Suprapubic skin (tissue), 4 donors: Measurements from ENCODE around the gene KAZN. TPM values are rescaled to one million over a fixed set of nuclear protein-coding genes. Genes with fewer than 3 reads are reported as not detected.
A peak's percentile ranks its signal among the peaks of the same experiment; 100 is the strongest.

Experiments used
- DNase-seq, 2 donors: peaks; one replicate each; pipeline ENCODE4 v3.0.0-alpha.2; 2019; ENCODE audit warnings: low spot score in 2 of 2
- H3K27ac ChIP-seq: fragments of 200-600 bp; sonication (generic); one replicate; pipeline ENCODE4 v1.5.1; 2019
- H3K27me3 ChIP-seq: fragments of 200-600 bp; sonication (generic); one replicate; pipeline ENCODE4 v1.5.1; 2019
- H3K36me3 ChIP-seq: fragments of 200-600 bp; sonication (generic); one replicate; pipeline ENCODE4 v1.5.1; 2019
- H3K4me1 ChIP-seq: fragments of 200-600 bp; sonication (generic); one replicate; pipeline ENCODE4 v1.5.1; 2019
- H3K4me3 ChIP-seq: fragments of 200-600 bp; sonication (generic); one replicate; pipeline ENCODE4 v1.5.1; 2019; ENCODE audit warnings: mild to moderate bottlenecking
- H3K9me3 ChIP-seq: fragments of 200-600 bp; sonication (generic); one replicate; pipeline ENCODE4 v1.5.1; 2019
- CTCF ChIP-seq, 2 donors: fragments of 200-600 bp in 1 of 2; fragments of 450-650 bp in 1 of 2; sonication (generic) in 1 of 2; IDR thresholded peaks; one replicate each; pipeline ENCODE4 v1.5.1; 2016 to 2019; ENCODE audit warnings: antibody characterized with exemption in 2 of 2, mild to moderate bottlenecking in 1 of 2, moderate library complexity in 1 of 2
- EP300 ChIP-seq: sonication (generic); formaldehyde crosslinking; IDR thresholded peaks from one replicate; pipeline ENCODE4 v1.6.1; 2017; ENCODE audit warnings: antibody characterized with exemption
- POLR2A ChIP-seq, 2 donors: fragments of 450-650 bp; IDR thresholded peaks; one replicate each; pipeline ENCODE4 v1.6.1; 2017; ENCODE audit warnings: antibody characterized with exemption in 2 of 2, mild to moderate bottlenecking in 2 of 2, moderate library complexity in 2 of 2
- POLR2AphosphoS5 ChIP-seq, 3 donors: sonication (generic); formaldehyde crosslinking; IDR thresholded peaks; one replicate each; pipeline ENCODE4 v1.6.1; 2017; ENCODE audit warnings: antibody characterized with exemption in 3 of 3
- WGBS: methylation state at CpG from one replicate; pipeline ENCODE4 v1.1.5; 2018; 5-methylcytosine and 5-hydroxymethylcytosine counted together
- total RNA-seq, 4 donors: library from RNA; depleted of rRNA; stranded (reverse); fragments of >200 nt; gene quantifications; one replicate each; pipeline ENCODE4 v1.1.0, GENCODE V29; 2016

The KAZN gene
- total RNA-seq, 4 donors from 2014 or later = 29.2 to 37.5 (median 31.7) TPM

- no peaks in the 10 kb centered on the region for H3K27me3 ChIP-seq
- 55% methylated on average over 16 of the region's 16 CpGs for WGBS
- DNase-seq = peak; percentile 93
- TF ChIP-seq POLR2AphosphoS5 (IDR thresholded peaks at IDR 0.05) = no peak
- TF ChIP-seq EP300 = no peak
- TF ChIP-seq CTCF (IDR thresholded peaks at IDR 0.05) = no peak
- TF ChIP-seq POLR2A (IDR thresholded peaks at IDR 0.05) = no peak
- peak overlapping the region; percentile 75 for H3K27ac ChIP-seq
- no peaks in the 10 kb centered on the region for H3K9me3 ChIP-seq
- H3K4me3 ChIP-seq = no peak overlapping the region
- no peaks in the 10 kb centered on the region for H3K36me3 ChIP-seq
- peaks cover 31% of the 10 kb centered on the region for H3K4me1 ChIP-seq
Measured at GRCh38 chr1:14970115-14970798, 371.8 kb downstream of the KAZN start.

DNA sequence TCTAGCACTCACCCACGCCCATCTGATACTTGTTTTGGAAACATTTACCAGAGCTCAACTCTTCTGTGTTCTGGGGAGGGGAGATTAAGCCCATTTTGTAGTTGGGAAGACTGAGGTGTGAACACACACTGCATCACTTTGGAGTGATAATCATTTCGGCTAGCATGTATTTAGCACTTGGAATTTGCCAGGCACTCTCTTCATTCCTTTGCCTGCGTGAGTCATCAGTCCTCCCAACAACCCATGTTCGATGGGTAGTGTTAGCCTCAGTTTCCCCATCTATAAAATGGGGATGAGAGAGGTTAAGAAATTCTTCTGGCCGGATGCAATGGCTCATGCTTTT lies 372.3 kb downstream of the KAZN start:
- TF ChIP-seq POLR2AphosphoS5 (IDR thresholded peaks at IDR 0.05) (no peak), CTCF (IDR thresholded peaks at IDR 0.05) (no peak), EP300 (no peak), POLR2A (IDR thresholded peaks at IDR 0.05) (no peak)

GRCh38 chr1:14971221-14971620 lies 372.7 kb downstream of the KAZN start:
- H3K27ac ChIP-seq = peak overlapping the region; percentile 75

More for the DNA sequence above, 372.3 kb downstream of the KAZN start:
- WGBS = 66% methylated on average over 5 of the region's 5 CpGs
- DNase-seq = no peak
- H3K4me3 ChIP-seq = no peak overlapping the region
- H3K27ac ChIP-seq = peak overlapping the region; percentile 75
- H3K9me3 ChIP-seq = no peaks in the 10 kb centered on the region
- H3K27me3 ChIP-seq = no peaks in the 10 kb centered on the region
- H3K36me3 ChIP-seq = no peaks in the 10 kb centered on the region
- peaks cover 30% of the 10 kb centered on the region for H3K4me1 ChIP-seq

DNA sequence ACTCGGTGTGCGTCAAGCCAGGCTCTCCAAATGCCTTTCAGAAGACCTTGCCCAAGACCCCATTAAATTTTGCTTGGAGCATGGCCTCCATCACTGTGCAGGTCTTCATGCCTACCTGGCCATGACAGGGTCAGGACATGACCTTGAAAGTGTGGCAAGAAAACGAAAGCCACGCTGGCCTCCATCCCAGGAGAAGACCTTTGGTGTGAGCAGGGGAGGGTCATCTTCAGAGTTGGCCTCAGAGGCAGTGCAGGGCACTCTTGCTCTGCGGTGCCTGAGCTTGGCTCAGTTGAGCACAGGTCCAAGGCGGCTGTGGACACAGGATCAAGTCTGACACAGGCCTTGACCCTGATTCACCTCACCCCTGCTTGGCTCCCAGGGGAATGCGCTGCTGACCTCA lies 373.6 kb downstream of the KAZN start:
- TF ChIP-seq POLR2AphosphoS5 (IDR thresholded peaks at IDR 0.05) (no peak), CTCF (IDR thresholded peaks at IDR 0.05) (no peak), EP300 (no peak), POLR2A (IDR thresholded peaks at IDR 0.05) (no peak)
- Histone ChIP-seq H3K9me3 (no peaks in the 10 kb centered on the region), H3K4me3 (no peak overlapping the region), H3K27me3 (no peaks in the 10 kb centered on the region), H3K27ac (no peak overlapping the region), H3K36me3 (peaks cover 4% of the 10 kb centered on the region), H3K4me1 (peaks cover 30% of the 10 kb centered on the region)
- 81% methylated on average over 7 of the region's 7 CpGs for WGBS
- no peak for DNase-seq

More at GRCh38 chr1:14971221-14971620, 372.7 kb downstream of the KAZN start:
- no peak for TF ChIP-seq CTCF (IDR thresholded peaks at IDR 0.05)
- no peak for TF ChIP-seq EP300
- no peak for TF ChIP-seq POLR2A (IDR thresholded peaks at IDR 0.05)
- no peak for TF ChIP-seq POLR2AphosphoS5 (IDR thresholded peaks at IDR 0.05)
- Histone ChIP-seq H3K36me3 (peaks cover under 1% of the 10 kb centered on the region), H3K4me1 (peaks cover 30% of the 10 kb centered on the region), H3K27me3 (no peaks in the 10 kb centered on the region), H3K4me3 (no peak overlapping the region), H3K9me3 (no peaks in the 10 kb centered on the region)
- DNase-seq = no peak
- WGBS = 66% methylated on average over 12 of the region's 12 CpGs

GRCh38 chr1:14973773-14974172 lies 375.3 kb downstream of the KAZN start:
- Histone ChIP-seq H3K27ac (no peak overlapping the region), H3K4me3 (no peak overlapping the region), H3K27me3 (no peaks in the 10 kb centered on the region), H3K36me3 (peaks cover 4% of the 10 kb centered on the region), H3K9me3 (no peaks in the 10 kb centered on the region), H3K4me1 (peaks cover 19% of the 10 kb centered on the region)
- DNase-seq = no peak
- TF ChIP-seq POLR2A (IDR thresholded peaks at IDR 0.05) (no peak), CTCF (IDR thresholded peaks at IDR 0.05) (no peak), POLR2AphosphoS5 (IDR thresholded peaks at IDR 0.05) (no peak), EP300 (no peak)
- WGBS = 81% methylated on average over 5 of the region's 5 CpGs
